NB4 (cell line): ENCODE measurements around the gene MT1M.
"Not testable (repeated sequence)": the region's sequence is repeated elsewhere in the genome, so short reads cannot be mapped to it uniquely, and the experiment has no call there.

Experiments
- DNase-seq: peaks from one replicate; pipeline ENCODE4 v3.0.0; 2010; ENCODE audit warnings: low read depth
- H3K4me3 ChIP-seq: one replicate; pipeline ENCODE4 v1.5.1; 2011; ENCODE audit warnings: mild to moderate bottlenecking, low read depth, low read length, moderate library complexity
- CTCF ChIP-seq: IDR thresholded peaks from one replicate; pipeline ENCODE4 v1.5.1; 2012; ENCODE audit warnings: low read depth, low read length
- MAX ChIP-seq: IDR thresholded peaks from 2 replicates; pipeline ENCODE4 v1.6.1; 2011; ENCODE audit warnings: low read depth, low read length
- MYC ChIP-seq: IDR thresholded peaks from 2 replicates; pipeline ENCODE4 v1.6.1; 2011; ENCODE audit warnings: low read depth, low read length
- POLR2A ChIP-seq: IDR thresholded peaks from 2 replicates; pipeline ENCODE4 v1.6.1; 2011; ENCODE audit warnings: mild to moderate bottlenecking; ENCODE audit not compliant: insufficient read length; ENCODE audit errors: extremely low read depth

The MT1M gene

GRCh38 chr16:56667581-56668571, 35.4 kb downstream of the MT1M start, which contains the start of gene MT1G:
MT1G (minus strand) TSS chr16:56668065; CDS start chr16:56667993, 72 bp downstream.
- H3K4me3 ChIP-seq, result peak within 1 kb of the TSS; percentile 62
- DNase-seq, result peak; percentile 79
- TF ChIP-seq MYC (no peak), CTCF (no peak), POLR2A (no peak)

GRCh38 chr16:56669005-56669839, 36.8 kb downstream of the MT1M start, which contains the start of gene MT1H:
MT1H (plus strand) TSS chr16:56669814; CDS start chr16:56669885, 71 bp downstream.
- no peak within 1 kb of the TSS for H3K4me3 ChIP-seq
- DNase-seq, result no peak
- TF ChIP-seq POLR2A, result no peak

GRCh38 chr16:56669840-56670619, 37.6 kb downstream of the MT1M start:
- H3K4me3 ChIP-seq, result no peak overlapping the region
- TF ChIP-seq MAX (no peak), POLR2A (no peak), CTCF (no peak), MYC (no peak)
- no peak for DNase-seq

GRCh38 chr16:56670620-56670934, 38.1 kb downstream of the MT1M start:
- no peak for TF ChIP-seq POLR2A
- no peak for TF ChIP-seq MAX
- H3K4me3 ChIP-seq, result no peak overlapping the region
- DNase-seq, result no peak

- DNase-seq, H3K4me3 ChIP-seq: not testable (repeated sequence)
Measured at GRCh38 chr16:56671691-56672090, 39.2 kb downstream of the MT1M start.

GRCh38 chr16:56672171-56672570, 39.7 kb downstream of the MT1M start:
- not testable (repeated sequence) for DNase-seq, H3K4me3 ChIP-seq

GRCh38 chr16:56672761-56673536, 40.5 kb downstream of the MT1M start:
- H3K4me3 ChIP-seq, result no peak overlapping the region
- no peak for TF ChIP-seq MAX

GRCh38 chr16:56673921-56674320, 41.5 kb downstream of the MT1M start:
- no peak for DNase-seq

More at GRCh38 chr16:56672761-56673536, 40.5 kb downstream of the MT1M start:
- peak; percentile 29 for DNase-seq

GRCh38 chr16:56674570-56674969, 42.1 kb downstream of the MT1M start:
- not testable (repeated sequence) for DNase-seq, H3K4me3 ChIP-seq

More at GRCh38 chr16:56673921-56674320, 41.5 kb downstream of the MT1M start:
- no peak overlapping the region for H3K4me3 ChIP-seq
- TF ChIP-seq MYC (no peak), CTCF (peak; percentile 16)
